GM12873 (cell line): Measurements from ENCODE around the gene RGPD8.

Experiments
- CTCF ChIP-seq: IDR thresholded peaks from 2 replicates; pipeline ENCODE4 v1.5.1; 2012; ENCODE audit warnings: low read depth, mild to moderate bottlenecking, moderate library complexity, low read length, control low read depth; ENCODE audit not compliant: insufficient read depth; ENCODE audit errors: missing control alignments

Gene RGPD8

GRCh38 chr2:112340475-112341267 is 92.8 kb downstream of the RGPD8 start:
- TF ChIP-seq CTCF = no peak

DNA sequence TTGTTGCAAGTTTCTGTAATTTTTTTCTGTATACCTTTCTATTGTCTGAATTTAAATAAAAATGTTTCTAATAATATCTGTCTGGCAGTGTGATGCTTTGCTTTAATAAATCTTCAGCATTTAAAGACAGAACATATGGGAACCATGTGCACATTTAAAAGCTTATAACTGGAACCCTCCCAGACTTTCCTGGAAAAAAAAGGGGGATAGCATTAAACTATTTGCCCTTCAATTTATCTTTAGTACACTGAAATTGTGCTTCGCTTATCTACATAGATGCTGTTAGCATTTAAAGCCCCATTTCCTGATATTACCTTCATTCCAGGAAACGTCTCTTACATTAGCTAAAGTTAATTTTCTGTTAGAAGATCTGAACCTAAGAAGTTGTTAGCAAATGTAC is 93.5 kb downstream of the RGPD8 start:
- no peak for TF ChIP-seq CTCF

DNA sequence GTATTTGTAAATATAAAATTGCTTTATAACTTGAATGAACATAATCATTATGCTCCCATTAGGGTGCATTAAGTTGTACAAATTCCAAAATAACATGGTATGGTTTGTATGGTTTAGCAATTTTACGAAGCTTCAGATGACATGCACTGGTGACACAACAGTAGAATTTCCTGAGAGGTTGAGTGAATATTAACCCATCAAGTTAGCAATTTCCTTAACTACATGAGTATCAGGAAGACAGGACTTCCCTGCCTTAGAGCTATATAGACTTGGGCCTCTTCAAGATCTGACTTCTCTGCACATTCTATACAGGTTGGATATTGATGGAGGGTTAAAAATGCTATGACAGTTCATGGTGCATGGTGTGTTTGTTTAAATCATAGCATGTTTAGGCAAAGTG is 97.8 kb downstream of the RGPD8 start:
- TF ChIP-seq CTCF = no peak

DNA sequence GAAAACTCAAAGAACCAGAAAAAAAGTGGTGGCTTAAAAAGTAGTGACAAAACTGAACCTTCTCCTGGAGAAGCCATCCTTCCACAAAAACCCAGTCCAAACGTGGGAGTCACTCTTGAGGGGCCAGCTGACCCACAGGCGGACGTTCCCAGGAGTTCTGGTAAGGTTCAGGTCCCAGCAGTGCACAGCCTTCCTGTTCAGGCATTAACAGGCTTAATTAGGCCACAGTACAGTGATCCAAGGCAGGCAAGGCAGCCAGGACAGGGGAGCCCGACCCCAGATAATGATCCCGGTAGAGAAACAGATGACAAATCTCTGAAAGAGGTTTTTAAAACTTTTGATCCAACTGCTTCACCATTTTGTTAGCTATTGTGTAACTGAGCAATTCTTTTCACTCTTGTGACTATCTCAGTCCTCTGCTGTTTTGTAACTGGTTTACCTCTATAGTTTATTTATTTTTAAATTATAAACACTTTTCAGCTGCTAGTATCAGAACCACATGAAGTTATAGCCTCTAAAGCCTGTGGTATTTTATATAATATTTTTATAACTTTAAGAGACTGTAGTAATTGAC is 101.2 kb downstream of the RGPD8 start:
- no peak for TF ChIP-seq CTCF

DNA sequence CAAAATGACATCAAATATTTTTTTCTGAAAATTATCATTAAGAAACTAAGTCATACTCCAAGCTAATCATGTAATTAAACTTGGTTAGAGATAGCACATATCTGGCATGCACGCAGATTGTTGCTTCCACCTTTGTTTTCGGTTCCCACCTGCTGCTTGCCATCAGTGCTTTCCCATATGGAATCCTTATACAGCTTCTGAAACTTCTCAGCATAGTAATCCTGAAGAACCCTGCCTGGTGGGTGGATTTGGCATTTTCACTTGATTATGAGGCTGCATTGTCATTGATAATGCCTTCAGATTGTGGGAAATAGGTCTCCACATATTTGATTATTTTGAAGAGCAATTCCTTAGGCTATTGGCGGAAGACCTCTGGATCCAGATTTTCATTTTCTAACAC is 110.5 kb downstream of the RGPD8 start:
- TF ChIP-seq CTCF = no peak

- no peak for TF ChIP-seq CTCF
These were observed 111.8 kb downstream of the RGPD8 start for GRCh38 chr2:112321375-112322320.
